WTC11 (cell line): Measurements from ENCODE around the gene CNTN5. TPM values are rescaled to one million over a fixed set of nuclear protein-coding genes. Genes with fewer than 3 reads are reported as not detected.

Experiments
- ATAC-seq: fragments of 200-7000 bp; cut with Tn5 transposase; 2 replicates; pipeline ENCODE4 v1.10.0; 2021; ENCODE audit warnings: mild to moderate bottlenecking, moderate library complexity
- CTCF ChIA-PET: fragments of 300-600 bp; sonication (Branson Sonifier 250); formaldehyde crosslinking; loops from one replicate; lab custom pipeline; 2021; ENCODE audit warnings: antibody characterized with exemption; lab: Charles Lee
- POLR2A ChIA-PET: fragments of 350-600 bp; sonication (Branson Sonifier 250); formaldehyde crosslinking; loops from one replicate; lab custom pipeline; 2021; ENCODE audit warnings: antibody characterized with exemption; lab: Charles Lee
- DNase-seq: peaks from one replicate; pipeline ENCODE4 v3.0.0; 2021; ENCODE audit warnings: low spot score
- H3K27ac Mint-ChIP-seq: 2 replicates; pipeline ENCODE4 v1.8.0; 2021; ENCODE audit warnings: mixed read lengths
- H3K27me3 Mint-ChIP-seq: 2 replicates; pipeline ENCODE4 v1.8.0; 2021; ENCODE audit warnings: low read depth, mild to moderate bottlenecking, moderate library complexity, mixed read lengths
- H3K36me3 Mint-ChIP-seq: 2 replicates; pipeline ENCODE4 v1.8.0; 2021; ENCODE audit warnings: mixed read lengths
- H3K4me1 Mint-ChIP-seq: 2 replicates; pipeline ENCODE4 v1.8.0; 2022; ENCODE audit warnings: mixed read lengths
- H3K4me3 Mint-ChIP-seq: 2 replicates; pipeline ENCODE4 v1.8.0; 2021; ENCODE audit warnings: mild to moderate bottlenecking, moderate library complexity, mixed read lengths
- H3K9me3 Mint-ChIP-seq: 2 replicates; pipeline ENCODE4 v1.8.0; 2021; ENCODE audit warnings: mixed read lengths
- ELF4 ChIP-seq: sonication (generic); formaldehyde crosslinking; IDR thresholded peaks from 2 replicates; pipeline ENCODE4 v1.8.1; 2022; ENCODE audit warnings: low read depth, mild to moderate bottlenecking, moderate library complexity, missing genetic modification reagents
- ETV6 ChIP-seq: sonication (generic); formaldehyde crosslinking; IDR thresholded peaks from 2 replicates; pipeline ENCODE4 v1.8.1; 2022; ENCODE audit warnings: mild to moderate bottlenecking, missing genetic modification reagents
- GABPB1 ChIP-seq: sonication (generic); formaldehyde crosslinking; IDR thresholded peaks from 2 replicates; pipeline ENCODE4 v1.8.1; 2023; ENCODE audit warnings: mild to moderate bottlenecking, missing genetic modification reagents
- GRHL2 ChIP-seq: fragments of 250-450 bp; sonication (Bioruptor Pico); IDR thresholded peaks from 2 replicates; pipeline ENCODE4 v1.8.0; 2022; ENCODE audit warnings: mild to moderate bottlenecking, moderate library complexity; ENCODE audit not compliant: insufficient replicate concordance, severe bottlenecking
- GTF2I ChIP-seq: fragments of 250-450 bp; sonication (Bioruptor Pico); conservative IDR thresholded peaks from 2 replicates; pipeline ENCODE4 v1.4.0; 2021; ENCODE audit warnings: mild to moderate bottlenecking
- JUN ChIP-seq: sonication (generic); formaldehyde crosslinking; IDR thresholded peaks from 2 replicates; pipeline ENCODE4 v1.8.0; 2023; ENCODE audit warnings: mild to moderate bottlenecking, missing genetic modification reagents
- KAT7 ChIP-seq: sonication (generic); formaldehyde crosslinking; IDR thresholded peaks from 2 replicates; pipeline ENCODE4 v1.8.1; 2023; ENCODE audit warnings: missing genetic modification reagents, mild to moderate bottlenecking, borderline replicate concordance
- NFATC4 ChIP-seq: fragments of 250-450 bp; sonication (Bioruptor Pico); IDR thresholded peaks from 2 replicates; pipeline ENCODE4 v1.9.0; 2021; ENCODE audit warnings: mild to moderate bottlenecking
- NR2C2 ChIP-seq: sonication (generic); formaldehyde crosslinking; IDR thresholded peaks from 2 replicates; pipeline ENCODE4 v1.8.0; 2022; ENCODE audit warnings: mild to moderate bottlenecking, missing genetic modification reagents
- PRRX2 ChIP-seq: fragments of 250-450 bp; sonication (Bioruptor Pico); IDR thresholded peaks from 2 replicates; pipeline ENCODE4 v1.8.0; 2021; ENCODE audit warnings: mild to moderate bottlenecking
- RELA ChIP-seq: sonication (generic); formaldehyde crosslinking; IDR thresholded peaks from 2 replicates; pipeline ENCODE4 v1.8.1; 2022; ENCODE audit warnings: missing genetic modification reagents, mild to moderate bottlenecking, borderline replicate concordance
- SMAD4 ChIP-seq: sonication (generic); formaldehyde crosslinking; IDR thresholded peaks from 2 replicates; pipeline ENCODE4 v1.8.0; 2022; ENCODE audit warnings: mild to moderate bottlenecking, missing genetic modification reagents
- ZNF232 ChIP-seq: sonication (generic); formaldehyde crosslinking; IDR thresholded peaks from 2 replicates; pipeline ENCODE4 v1.8.0; 2022; ENCODE audit warnings: mild to moderate bottlenecking, missing genetic modification reagents
- ZNF317 ChIP-seq: sonication (generic); formaldehyde crosslinking; IDR thresholded peaks from 2 replicates; pipeline ENCODE4 v1.8.1; 2023; ENCODE audit warnings: low read depth, mild to moderate bottlenecking, moderate library complexity, missing genetic modification reagents, borderline replicate concordance
- ZNF671 ChIP-seq: fragments of 250-450 bp; sonication (Bioruptor Pico); IDR thresholded peaks from 2 replicates; pipeline ENCODE4 v1.8.0; 2021; ENCODE audit warnings: mild to moderate bottlenecking
- total RNA-seq: library from RNA; stranded (reverse); gene quantifications from 3 replicates; pipeline ENCODE4 v1.2.3, GENCODE V29; 2021
- TF ChIP-seq, protein P1 (sequence below): sonication (generic); formaldehyde crosslinking; IDR thresholded peaks from 2 replicates; pipeline ENCODE4 v1.8.1; 2022; ENCODE audit warnings: mild to moderate bottlenecking, moderate library complexity, missing genetic modification reagents
- TF ChIP-seq, protein P2 (sequence below): fragments of 250-450 bp; sonication (Bioruptor Pico); conservative IDR thresholded peaks from 2 replicates; pipeline ENCODE4 v1.9.0; 2021; ENCODE audit warnings: mild to moderate bottlenecking
- TF ChIP-seq, protein P3 (sequence below): sonication (generic); formaldehyde crosslinking; IDR thresholded peaks from 2 replicates; pipeline ENCODE4 v1.8.1; 2023; ENCODE audit warnings: mild to moderate bottlenecking, missing genetic modification reagents, moderate library complexity
- TF ChIP-seq, protein P4 (sequence below): sonication (generic); formaldehyde crosslinking; IDR thresholded peaks from 2 replicates; pipeline ENCODE4 v1.8.1; 2022; ENCODE audit warnings: low read depth, missing genetic modification reagents, borderline replicate concordance
- TF ChIP-seq, protein P5 (sequence below): sonication (generic); formaldehyde crosslinking; IDR thresholded peaks from 2 replicates; pipeline ENCODE4 v1.8.1; 2023; ENCODE audit warnings: mild to moderate bottlenecking, missing genetic modification reagents, borderline replicate concordance
- TF ChIP-seq, protein P6 (sequence below): fragments of 250-450 bp; sonication (Bioruptor Pico); IDR thresholded peaks from 2 replicates; pipeline ENCODE4 v1.9.0; 2021; ENCODE audit warnings: mild to moderate bottlenecking
- TF ChIP-seq, protein P7 (sequence below): sonication (generic); formaldehyde crosslinking; IDR thresholded peaks from 2 replicates; pipeline ENCODE4 v1.8.0; 2023; ENCODE audit warnings: missing genetic modification reagents
- TF ChIP-seq, protein P8 (sequence below): sonication (generic); formaldehyde crosslinking; conservative IDR thresholded peaks from 2 replicates; pipeline ENCODE4 v1.8.1; 2022; ENCODE audit warnings: mild to moderate bottlenecking, missing genetic modification reagents

Gene CNTN5
- total RNA-seq, 1 experiment from 2014 or later, result 0.07 TPM

DNA sequence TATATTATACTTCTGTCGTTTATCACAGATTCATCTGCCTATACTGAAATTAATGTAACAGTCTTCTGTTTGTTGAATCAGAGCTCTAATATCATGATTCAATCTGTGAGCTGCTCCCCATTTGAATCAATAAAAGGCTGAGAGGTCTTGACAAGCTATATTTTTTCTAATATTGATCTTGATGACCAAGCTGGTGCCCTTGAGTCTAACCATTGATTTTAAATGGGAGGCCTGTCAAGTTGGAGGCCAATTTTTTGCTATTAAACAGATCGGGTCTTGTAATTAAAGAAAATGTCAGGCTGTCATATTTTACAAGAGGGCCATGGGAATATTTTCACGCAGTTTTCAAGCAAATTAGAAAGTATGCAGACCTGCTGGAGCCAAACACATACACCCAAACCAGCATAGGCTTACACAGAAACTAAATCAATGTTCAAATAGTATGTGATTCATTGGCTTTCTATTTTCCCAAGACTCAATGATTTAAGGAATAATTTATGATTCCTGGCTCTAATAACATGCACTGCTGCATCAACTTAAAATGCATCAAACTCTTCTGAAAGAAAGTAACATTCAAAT, 286.9 kb downstream of the CNTN5 start (continued):
- TF ChIP-seq, protein P1, sequence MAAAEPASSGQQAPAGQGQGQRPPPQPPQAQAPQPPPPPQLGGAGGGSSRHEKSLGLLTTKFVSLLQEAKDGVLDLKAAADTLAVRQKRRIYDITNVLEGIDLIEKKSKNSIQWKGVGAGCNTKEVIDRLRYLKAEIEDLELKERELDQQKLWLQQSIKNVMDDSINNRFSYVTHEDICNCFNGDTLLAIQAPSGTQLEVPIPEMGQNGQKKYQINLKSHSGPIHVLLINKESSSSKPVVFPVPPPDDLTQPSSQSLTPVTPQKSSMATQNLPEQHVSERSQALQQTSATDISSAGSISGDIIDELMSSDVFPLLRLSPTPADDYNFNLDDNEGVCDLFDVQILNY (CRISPR knock-in tag), result no peak
- TF ChIP-seq ETV6 (CRISPR knock-in tag), result no peak
- no peak for TF ChIP-seq ZNF232 (CRISPR knock-in tag)
- no peak for TF ChIP-seq NFATC4
- TF ChIP-seq JUN (CRISPR knock-in tag), result no peak
- no peak for TF ChIP-seq ZNF671 (CRISPR knock-in tag)
- TF ChIP-seq GTF2I (CRISPR knock-in tag), result no peak

DNA sequence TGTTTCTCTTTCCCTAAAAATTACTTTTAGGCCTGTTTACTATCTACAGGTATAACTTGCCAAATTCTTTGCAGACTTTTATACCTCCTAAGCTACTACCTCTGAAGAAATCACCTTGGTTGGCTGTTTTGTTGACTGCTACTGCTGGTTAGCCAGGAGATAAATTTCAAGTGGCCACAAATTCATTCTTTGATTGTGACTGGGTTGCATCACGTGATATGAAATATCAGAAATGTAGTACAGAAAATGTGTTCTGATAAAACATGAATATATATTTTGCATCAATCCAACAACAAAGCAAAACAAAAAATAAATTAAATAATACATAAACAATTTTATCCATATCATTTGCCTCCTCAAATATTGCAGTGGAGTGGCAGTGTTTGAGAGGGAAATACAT, 291.1 kb downstream of the CNTN5 start:
- no peaks in the 10 kb centered on the region for H3K9me3 Mint-ChIP-seq
- ChIA-PET CTCF (no interaction called here), POLR2A (no interaction called here)
- H3K4me3 Mint-ChIP-seq, result no peak overlapping the region
- ATAC-seq (no peak), DNase-seq (no peak)
- H3K27ac Mint-ChIP-seq, result no peak overlapping the region
- H3K4me1 Mint-ChIP-seq, result no peaks in the 10 kb centered on the region
- H3K36me3 Mint-ChIP-seq, result no peaks in the 10 kb centered on the region
- H3K27me3 Mint-ChIP-seq, result no peaks in the 10 kb centered on the region
- TF ChIP-seq RELA (CRISPR knock-in tag) (no peak), GRHL2 (CRISPR knock-in tag) (no peak), ZNF317 (CRISPR knock-in tag) (no peak), KAT7 (CRISPR knock-in tag) (no peak), GABPB1 (CRISPR knock-in tag) (no peak), PRRX2 (no peak), ZNF671 (CRISPR knock-in tag) (no peak), NR2C2 (CRISPR knock-in tag) (no peak), GTF2I (CRISPR knock-in tag) (no peak), SMAD4 (CRISPR knock-in tag) (no peak), ZNF232 (CRISPR knock-in tag) (no peak), ELF4 (CRISPR knock-in tag) (no peak)
- TF ChIP-seq, protein P2, sequence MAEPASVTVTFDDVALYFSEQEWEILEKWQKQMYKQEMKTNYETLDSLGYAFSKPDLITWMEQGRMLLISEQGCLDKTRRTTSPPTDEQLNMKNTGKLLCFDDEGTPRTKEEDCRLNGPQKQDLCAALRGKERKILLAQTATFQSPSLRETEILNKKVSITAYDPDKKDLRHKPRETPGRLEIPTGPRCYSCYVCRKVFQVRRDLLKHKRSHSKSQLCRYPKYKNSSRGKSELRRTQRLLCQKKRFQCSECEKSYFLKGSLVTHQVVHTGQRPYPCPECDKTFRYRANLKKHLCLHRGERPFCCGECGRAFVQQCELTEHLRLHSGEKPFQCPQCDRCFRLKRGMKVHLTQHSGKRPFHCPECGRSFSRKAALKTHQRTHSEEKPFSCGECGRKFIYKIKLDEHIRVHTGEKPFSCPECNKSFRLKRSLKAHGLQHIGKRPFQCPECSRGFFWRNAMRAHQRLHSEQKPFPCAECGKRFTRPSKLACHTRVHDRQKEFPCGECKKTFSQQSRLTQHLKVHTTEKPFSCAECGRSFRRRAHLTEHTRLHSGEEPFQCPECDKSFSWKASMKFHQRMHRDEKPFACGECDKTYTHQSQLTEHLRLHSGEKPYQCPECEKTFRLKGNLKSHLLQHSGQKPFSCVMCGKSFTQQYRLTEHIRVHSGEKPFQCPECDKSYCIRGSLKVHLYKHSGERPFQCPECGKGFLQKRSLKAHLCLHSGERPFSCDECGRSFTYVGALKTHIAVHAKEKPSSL (CRISPR knock-in tag), result no peak
- TF ChIP-seq, protein P3, sequence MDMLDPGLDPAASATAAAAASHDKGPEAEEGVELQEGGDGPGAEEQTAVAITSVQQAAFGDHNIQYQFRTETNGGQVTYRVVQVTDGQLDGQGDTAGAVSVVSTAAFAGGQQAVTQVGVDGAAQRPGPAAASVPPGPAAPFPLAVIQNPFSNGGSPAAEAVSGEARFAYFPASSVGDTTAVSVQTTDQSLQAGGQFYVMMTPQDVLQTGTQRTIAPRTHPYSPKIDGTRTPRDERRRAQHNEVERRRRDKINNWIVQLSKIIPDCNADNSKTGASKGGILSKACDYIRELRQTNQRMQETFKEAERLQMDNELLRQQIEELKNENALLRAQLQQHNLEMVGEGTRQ (CRISPR knock-in tag), result no peak
- TF ChIP-seq, protein P4, sequence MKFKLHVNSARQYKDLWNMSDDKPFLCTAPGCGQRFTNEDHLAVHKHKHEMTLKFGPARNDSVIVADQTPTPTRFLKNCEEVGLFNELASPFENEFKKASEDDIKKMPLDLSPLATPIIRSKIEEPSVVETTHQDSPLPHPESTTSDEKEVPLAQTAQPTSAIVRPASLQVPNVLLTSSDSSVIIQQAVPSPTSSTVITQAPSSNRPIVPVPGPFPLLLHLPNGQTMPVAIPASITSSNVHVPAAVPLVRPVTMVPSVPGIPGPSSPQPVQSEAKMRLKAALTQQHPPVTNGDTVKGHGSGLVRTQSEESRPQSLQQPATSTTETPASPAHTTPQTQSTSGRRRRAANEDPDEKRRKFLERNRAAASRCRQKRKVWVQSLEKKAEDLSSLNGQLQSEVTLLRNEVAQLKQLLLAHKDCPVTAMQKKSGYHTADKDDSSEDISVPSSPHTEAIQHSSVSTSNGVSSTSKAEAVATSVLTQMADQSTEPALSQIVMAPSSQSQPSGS (CRISPR knock-in tag), result no peak
- TF ChIP-seq, protein P5, sequence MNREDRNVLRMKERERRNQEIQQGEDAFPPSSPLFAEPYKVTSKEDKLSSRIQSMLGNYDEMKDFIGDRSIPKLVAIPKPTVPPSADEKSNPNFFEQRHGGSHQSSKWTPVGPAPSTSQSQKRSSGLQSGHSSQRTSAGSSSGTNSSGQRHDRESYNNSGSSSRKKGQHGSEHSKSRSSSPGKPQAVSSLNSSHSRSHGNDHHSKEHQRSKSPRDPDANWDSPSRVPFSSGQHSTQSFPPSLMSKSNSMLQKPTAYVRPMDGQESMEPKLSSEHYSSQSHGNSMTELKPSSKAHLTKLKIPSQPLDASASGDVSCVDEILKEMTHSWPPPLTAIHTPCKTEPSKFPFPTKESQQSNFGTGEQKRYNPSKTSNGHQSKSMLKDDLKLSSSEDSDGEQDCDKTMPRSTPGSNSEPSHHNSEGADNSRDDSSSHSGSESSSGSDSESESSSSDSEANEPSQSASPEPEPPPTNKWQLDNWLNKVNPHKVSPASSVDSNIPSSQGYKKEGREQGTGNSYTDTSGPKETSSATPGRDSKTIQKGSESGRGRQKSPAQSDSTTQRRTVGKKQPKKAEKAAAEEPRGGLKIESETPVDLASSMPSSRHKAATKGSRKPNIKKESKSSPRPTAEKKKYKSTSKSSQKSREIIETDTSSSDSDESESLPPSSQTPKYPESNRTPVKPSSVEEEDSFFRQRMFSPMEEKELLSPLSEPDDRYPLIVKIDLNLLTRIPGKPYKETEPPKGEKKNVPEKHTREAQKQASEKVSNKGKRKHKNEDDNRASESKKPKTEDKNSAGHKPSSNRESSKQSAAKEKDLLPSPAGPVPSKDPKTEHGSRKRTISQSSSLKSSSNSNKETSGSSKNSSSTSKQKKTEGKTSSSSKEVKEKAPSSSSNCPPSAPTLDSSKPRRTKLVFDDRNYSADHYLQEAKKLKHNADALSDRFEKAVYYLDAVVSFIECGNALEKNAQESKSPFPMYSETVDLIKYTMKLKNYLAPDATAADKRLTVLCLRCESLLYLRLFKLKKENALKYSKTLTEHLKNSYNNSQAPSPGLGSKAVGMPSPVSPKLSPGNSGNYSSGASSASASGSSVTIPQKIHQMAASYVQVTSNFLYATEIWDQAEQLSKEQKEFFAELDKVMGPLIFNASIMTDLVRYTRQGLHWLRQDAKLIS (CRISPR knock-in tag), result no peak
- TF ChIP-seq, protein P6, sequence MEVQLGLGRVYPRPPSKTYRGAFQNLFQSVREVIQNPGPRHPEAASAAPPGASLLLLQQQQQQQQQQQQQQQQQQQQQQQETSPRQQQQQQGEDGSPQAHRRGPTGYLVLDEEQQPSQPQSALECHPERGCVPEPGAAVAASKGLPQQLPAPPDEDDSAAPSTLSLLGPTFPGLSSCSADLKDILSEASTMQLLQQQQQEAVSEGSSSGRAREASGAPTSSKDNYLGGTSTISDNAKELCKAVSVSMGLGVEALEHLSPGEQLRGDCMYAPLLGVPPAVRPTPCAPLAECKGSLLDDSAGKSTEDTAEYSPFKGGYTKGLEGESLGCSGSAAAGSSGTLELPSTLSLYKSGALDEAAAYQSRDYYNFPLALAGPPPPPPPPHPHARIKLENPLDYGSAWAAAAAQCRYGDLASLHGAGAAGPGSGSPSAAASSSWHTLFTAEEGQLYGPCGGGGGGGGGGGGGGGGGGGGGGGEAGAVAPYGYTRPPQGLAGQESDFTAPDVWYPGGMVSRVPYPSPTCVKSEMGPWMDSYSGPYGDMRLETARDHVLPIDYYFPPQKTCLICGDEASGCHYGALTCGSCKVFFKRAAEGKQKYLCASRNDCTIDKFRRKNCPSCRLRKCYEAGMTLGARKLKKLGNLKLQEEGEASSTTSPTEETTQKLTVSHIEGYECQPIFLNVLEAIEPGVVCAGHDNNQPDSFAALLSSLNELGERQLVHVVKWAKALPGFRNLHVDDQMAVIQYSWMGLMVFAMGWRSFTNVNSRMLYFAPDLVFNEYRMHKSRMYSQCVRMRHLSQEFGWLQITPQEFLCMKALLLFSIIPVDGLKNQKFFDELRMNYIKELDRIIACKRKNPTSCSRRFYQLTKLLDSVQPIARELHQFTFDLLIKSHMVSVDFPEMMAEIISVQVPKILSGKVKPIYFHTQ, result no peak
- TF ChIP-seq, protein P7, sequence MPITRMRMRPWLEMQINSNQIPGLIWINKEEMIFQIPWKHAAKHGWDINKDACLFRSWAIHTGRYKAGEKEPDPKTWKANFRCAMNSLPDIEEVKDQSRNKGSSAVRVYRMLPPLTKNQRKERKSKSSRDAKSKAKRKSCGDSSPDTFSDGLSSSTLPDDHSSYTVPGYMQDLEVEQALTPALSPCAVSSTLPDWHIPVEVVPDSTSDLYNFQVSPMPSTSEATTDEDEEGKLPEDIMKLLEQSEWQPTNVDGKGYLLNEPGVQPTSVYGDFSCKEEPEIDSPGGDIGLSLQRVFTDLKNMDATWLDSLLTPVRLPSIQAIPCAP (CRISPR knock-in tag), result no peak
- TF ChIP-seq, protein P8, sequence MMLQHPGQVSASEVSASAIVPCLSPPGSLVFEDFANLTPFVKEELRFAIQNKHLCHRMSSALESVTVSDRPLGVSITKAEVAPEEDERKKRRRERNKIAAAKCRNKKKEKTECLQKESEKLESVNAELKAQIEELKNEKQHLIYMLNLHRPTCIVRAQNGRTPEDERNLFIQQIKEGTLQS (CRISPR knock-in tag), result no peak
